Fibroblast of lung (primary cell): Measurements from ENCODE around the gene KLHL29.

Source experiments
- CTCF ChIP-seq, 2 donors: IDR thresholded peaks in 1 of 2; conservative IDR thresholded peaks in 1 of 2; 1 replicate in 1 of 2; 2 replicates in 1 of 2; pipeline ENCODE4 v1.5.1; 2011 to 2012; ENCODE audit warnings: low read length in 2 of 2, control low read depth in 1 of 2, inconsistent platforms in 1 of 2, low read depth in 1 of 2, mild to moderate bottlenecking in 1 of 2
- EZH2 ChIP-seq: IDR thresholded peaks from 2 replicates; pipeline ENCODE4 v1.5.1; 2012; ENCODE audit warnings: low read length, control low read depth, mild to moderate bottlenecking; ENCODE audit errors: missing control alignments

GRCh38 chr2:23627236-23628009 lies 242.4 kb downstream of the KLHL29 start:
- no peak for TF ChIP-seq CTCF (conservative IDR thresholded peaks at IDR 0.05 in 1 of 2, IDR thresholded peaks at IDR 0.05 in 1 of 2; ENCODE audit: low read depth in 1 of 2, low read length in 2 of 2)
- TF ChIP-seq EZH2 = no peak
